ES-I3 (cell line): ENCODE results near the gene TOX3.

Source experiments
- H3K36me3 ChIP-seq: 2 replicates; pipeline ENCODE4 v1.6.1; 2013; ENCODE audit warnings: mild to moderate bottlenecking, low read length, control low read depth, moderate library complexity; ENCODE audit not compliant: insufficient read depth
- H3K4me1 ChIP-seq: 2 replicates; pipeline ENCODE4 v1.6.1; 2013; ENCODE audit warnings: mild to moderate bottlenecking, control low read depth, low read length; ENCODE audit not compliant: insufficient read depth
- H3K9ac ChIP-seq: 2 replicates; pipeline ENCODE4 v1.6.1; 2013; ENCODE audit warnings: low read depth, mild to moderate bottlenecking, low read length, moderate library complexity
- H3K9me3 ChIP-seq: 2 replicates; pipeline ENCODE4 v1.6.1; 2013; ENCODE audit warnings: mild to moderate bottlenecking, low read length, moderate library complexity; ENCODE audit not compliant: control insufficient read depth, insufficient read depth

TOX3 gene

DNA sequence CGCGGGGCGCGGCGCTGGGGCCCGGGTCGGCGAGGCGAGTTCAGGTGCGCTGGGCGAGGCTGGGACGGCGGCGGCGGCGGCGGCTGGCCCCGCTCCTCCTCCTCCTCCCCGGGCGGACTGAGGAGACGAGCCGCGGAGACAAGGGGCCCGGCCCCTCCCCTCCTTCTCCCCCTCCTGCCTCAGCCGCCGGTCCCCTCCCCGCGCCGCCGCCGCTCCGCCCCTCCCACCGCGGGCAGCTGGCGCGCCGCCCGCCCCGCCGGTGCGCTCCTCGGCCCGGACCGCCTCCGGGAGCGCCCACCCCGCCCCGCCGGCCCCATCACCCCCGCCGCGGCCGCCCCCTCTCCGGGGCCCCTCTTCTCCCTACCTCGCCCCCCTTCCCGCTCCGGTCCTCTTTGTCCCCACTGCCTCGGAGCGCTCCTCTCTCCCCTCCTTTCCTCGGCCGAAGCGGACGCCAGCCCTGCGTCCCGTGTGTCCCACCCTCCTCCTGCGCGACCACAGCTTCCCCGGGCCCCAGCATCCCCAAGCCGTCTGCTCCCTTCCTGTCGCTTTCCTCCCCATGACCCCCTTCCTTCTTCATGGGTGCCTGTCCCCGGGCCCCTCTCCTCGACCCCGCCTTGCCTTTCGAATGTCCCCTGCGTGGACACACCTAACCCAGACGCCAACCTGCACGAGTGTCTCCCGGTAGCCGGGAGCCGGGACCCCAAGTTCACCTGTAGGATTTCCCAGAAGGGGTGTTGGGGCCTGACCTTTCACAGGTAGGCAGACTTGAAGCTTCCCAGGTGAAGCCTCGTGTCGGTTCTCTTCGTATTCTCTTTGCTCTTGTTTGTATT is at the start of gene TOX3:
Gene TOX3, minus strand, starts transcription at position 140 of the 830 bp plus-strand sequence. CDS start 420 bp downstream, outside the sequence.
- Histone ChIP-seq H3K9ac (peak within 1 kb of the TSS; percentile 74), H3K9me3 (no peaks in the 10 kb centered on the region), H3K36me3 (no peaks in the 10 kb centered on the region), H3K4me1 (peaks cover 14% of the 10 kb centered on the region)

DNA sequence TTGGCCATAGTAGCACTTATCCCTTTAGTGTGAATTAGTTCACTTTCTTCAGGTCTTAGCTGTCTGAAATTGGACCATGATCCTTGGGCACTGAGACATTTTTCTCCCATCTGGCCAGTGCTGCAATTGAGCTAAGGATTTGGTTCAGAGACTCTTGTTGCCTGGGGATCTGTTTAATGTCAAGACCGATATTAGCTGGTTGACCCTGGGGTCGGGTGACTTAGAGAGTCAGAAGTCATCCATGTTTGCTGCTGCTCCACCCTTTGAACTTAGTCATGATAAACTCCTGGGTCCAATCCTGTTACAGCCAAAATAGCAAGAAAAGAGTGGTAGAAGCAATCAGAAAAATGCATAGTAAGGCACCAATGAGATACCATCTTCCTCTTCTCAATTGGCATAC is 45.8 kb upstream of the TOX3 start:
- Histone ChIP-seq H3K36me3 (no peaks in the 10 kb centered on the region), H3K9me3 (no peaks in the 10 kb centered on the region), H3K9ac (no peak overlapping the region), H3K4me1 (no peaks in the 10 kb centered on the region)

DNA sequence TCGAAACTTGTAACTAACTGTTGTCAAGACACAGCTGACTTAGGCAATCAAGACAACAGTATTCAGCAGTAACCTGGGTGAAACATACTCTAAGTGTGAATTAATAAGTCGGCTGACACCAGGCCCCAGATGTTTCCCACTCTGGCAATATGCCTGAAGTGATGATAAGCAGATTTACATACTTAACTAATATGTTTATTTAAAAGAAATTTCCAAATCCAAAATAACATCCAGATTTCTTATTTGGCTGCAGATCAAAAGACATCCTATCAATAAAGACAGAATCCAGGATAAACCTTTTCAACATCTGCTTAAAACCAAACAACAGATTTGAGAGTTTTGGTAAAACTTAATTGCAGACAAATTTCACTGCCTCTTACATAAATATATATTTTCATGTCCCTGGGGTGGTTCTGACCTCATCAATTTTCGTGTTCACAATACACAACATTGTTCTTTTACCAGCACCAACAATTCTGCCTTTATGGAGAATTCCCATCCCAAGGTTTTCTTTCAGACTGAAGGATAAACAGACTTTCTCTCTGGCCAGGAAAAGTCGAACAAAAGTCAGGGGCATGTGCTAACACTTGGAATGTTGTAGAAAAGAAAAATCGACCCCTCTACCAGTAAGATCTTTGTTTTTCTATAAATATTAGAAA is 45.1 kb upstream of the TOX3 start:
- Histone ChIP-seq H3K9ac (no peak overlapping the region), H3K36me3 (no peaks in the 10 kb centered on the region)

DNA sequence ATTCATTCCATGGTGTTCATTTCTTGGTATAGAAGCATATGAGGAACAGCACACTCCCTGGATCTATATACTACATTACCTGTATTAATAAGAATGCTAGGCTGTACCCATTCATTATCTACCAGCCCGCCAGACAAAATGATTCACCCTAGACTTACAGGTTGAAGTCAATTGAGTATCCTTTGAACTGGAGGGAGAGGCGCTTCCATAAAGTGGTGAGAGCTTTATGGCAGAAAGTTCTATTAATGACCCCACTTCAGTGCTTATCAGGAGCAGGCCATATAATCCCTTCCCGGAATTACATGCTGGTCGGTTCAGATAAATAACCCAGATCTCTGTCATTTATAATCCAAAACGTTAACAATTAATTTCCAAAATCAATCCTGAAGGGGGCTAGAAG is 44.5 kb upstream of the TOX3 start:
- Histone ChIP-seq H3K4me1 (no peaks in the 10 kb centered on the region), H3K9me3 (no peaks in the 10 kb centered on the region)

More for the DNA sequence above, 45.1 kb upstream of the TOX3 start:
- Histone ChIP-seq H3K4me1 (no peaks in the 10 kb centered on the region), H3K9me3 (no peaks in the 10 kb centered on the region)

DNA sequence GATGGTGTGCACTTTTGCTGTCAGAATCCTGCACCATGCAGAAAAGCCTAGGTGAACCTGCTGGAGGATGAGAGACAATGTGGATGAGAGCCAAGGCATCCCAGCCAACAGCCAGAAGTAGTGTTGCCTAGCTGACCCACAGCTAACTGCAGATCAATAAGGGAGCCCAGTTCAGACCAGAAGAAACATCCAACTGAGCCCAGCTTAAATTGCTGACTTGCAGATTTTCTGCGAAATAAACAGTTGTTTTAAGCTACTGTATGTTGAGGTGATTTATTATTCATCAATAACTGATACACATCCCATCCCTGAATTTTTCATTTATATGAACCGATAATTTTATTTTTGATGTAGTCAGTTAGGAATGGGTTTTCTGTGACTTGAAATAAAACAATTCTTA is 39.2 kb upstream of the TOX3 start:
- Histone ChIP-seq H3K9ac (no peak overlapping the region), H3K9me3 (no peaks in the 10 kb centered on the region), H3K4me1 (no peaks in the 10 kb centered on the region), H3K36me3 (no peaks in the 10 kb centered on the region)

More for the DNA sequence above, 44.5 kb upstream of the TOX3 start:
- H3K9ac ChIP-seq = no peak overlapping the region
- no peaks in the 10 kb centered on the region for H3K36me3 ChIP-seq

DNA sequence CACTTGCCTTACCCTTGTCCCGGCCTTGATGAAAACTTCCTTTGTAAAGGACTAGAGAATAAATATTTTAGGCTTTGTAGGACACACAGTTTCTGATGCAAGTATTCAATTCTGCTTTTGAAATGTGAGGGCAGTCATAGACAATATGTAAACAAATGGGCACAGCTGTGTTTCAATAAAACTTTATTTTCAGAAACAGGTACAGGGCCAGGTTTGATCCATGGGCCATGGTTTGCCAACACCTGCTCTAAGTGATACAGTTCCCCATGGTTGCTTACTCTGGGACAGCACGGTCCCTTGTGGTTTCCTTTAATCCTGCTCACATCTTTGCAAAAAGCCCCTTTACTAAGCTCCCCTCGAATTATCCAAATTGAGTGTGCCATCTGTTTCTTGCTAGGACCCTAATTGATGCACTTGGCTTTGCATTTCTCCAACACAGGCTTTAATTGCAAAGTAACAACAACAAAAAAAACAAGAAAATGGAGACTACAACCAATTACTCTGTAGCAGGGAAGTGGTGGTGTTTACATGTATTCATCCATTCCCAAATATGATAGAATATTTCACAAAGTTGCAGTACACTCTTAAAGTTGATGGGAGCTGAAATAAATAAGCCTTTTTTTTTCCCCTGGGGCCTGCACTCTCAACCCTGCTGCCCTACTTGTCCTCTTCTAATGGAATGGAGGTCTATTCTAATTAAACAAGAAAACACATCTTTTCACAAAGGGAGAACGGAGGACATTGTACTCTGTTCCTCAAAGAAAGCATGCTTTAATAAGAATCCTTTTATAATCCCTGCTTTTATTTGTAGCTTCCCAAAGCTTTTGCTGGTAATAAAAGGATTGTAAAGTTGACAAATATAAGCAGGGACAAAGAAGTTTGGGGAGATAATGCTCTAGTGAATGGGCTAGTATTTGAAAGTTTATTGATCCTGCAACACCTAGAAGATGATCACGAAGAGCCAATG is 37.7 kb upstream of the TOX3 start:
- Histone ChIP-seq H3K4me1 (no peaks in the 10 kb centered on the region), H3K9me3 (no peaks in the 10 kb centered on the region), H3K9ac (no peak overlapping the region), H3K36me3 (no peaks in the 10 kb centered on the region)

DNA sequence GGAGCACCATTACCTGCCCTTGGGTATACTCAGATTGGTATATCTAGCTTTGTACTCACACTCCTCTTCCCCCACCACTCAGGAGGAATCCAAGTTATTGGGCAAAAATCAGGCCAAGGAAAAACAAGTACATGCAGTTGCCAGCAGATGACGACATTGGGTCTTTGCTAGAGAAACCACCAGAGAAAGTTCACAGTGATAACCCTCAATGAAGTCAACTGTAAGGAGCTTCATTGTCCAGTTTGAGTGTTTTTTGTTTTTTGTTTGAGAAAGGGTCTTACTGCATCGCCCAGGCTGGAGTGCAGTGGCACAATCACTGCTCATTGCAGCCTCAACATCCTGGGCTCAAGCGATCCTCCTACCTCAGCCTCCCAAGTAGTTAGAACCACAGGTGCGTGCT is 34.6 kb upstream of the TOX3 start:
- H3K9ac ChIP-seq = no peak overlapping the region
- no peaks in the 10 kb centered on the region for H3K36me3 ChIP-seq

DNA sequence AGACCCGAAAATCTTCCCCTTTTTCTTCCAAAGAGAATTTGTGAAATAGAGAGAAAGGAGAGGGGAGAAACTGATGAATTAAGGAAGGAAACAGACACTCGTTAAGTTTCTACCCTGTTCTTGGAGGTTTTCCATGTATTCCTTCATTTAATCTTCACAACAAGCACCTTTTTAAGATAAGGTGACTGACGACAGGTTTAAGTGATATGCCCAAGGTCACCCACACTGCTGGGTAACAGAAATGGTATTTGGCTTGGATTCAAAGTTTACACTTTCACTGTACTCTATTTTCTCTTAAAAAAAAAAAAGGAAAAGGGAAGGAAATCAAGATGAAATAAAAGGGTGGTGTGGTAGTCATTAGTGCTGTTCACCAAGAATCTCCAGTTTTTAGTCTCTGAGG is 33.5 kb upstream of the TOX3 start:
- Histone ChIP-seq H3K9ac (no peak overlapping the region), H3K4me1 (no peaks in the 10 kb centered on the region; the same call in 1 of the 2 replicates), H3K36me3 (no peaks in the 10 kb centered on the region), H3K9me3 (no peaks in the 10 kb centered on the region)

More for the DNA sequence above, 34.6 kb upstream of the TOX3 start:
- no peaks in the 10 kb centered on the region; the same call in 1 of the 2 replicates for H3K4me1 ChIP-seq
- no peaks in the 10 kb centered on the region for H3K9me3 ChIP-seq

DNA sequence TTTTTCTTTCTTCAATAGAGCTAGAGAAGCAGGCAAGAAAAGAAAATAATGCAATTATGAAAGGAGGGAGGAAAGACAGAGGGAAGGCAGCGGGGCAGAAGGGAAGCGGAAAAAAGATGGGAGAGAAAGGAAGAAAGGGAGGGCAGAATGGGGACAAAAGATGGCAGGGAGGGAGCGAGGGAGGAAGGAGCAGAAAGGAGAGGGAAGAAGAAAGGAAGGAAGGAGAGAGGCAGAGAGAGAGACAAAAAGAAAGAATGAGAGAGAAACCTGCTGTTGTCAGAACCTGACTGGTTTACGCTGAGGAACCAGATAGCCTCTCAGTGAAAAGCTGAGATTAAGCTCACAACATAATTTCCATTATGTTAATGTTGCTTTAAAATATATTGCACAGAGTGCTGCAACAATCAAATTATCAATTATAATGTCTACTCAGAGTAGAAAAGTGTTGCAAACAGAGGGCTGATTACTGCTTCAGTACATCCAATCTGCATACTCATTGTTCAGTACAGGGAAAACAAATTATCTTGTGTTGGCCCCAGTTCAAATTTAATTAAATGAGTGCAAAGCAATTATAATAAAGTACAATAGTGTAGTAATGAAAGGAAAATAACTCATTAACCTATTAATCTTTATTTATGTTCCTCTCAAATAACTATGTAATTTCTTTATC is 32.0 kb upstream of the TOX3 start:
- Histone ChIP-seq H3K9me3 (no peaks in the 10 kb centered on the region), H3K36me3 (no peaks in the 10 kb centered on the region), H3K9ac (no peak overlapping the region), H3K4me1 (no peaks in the 10 kb centered on the region; the same call in 1 of the 2 replicates)

DNA sequence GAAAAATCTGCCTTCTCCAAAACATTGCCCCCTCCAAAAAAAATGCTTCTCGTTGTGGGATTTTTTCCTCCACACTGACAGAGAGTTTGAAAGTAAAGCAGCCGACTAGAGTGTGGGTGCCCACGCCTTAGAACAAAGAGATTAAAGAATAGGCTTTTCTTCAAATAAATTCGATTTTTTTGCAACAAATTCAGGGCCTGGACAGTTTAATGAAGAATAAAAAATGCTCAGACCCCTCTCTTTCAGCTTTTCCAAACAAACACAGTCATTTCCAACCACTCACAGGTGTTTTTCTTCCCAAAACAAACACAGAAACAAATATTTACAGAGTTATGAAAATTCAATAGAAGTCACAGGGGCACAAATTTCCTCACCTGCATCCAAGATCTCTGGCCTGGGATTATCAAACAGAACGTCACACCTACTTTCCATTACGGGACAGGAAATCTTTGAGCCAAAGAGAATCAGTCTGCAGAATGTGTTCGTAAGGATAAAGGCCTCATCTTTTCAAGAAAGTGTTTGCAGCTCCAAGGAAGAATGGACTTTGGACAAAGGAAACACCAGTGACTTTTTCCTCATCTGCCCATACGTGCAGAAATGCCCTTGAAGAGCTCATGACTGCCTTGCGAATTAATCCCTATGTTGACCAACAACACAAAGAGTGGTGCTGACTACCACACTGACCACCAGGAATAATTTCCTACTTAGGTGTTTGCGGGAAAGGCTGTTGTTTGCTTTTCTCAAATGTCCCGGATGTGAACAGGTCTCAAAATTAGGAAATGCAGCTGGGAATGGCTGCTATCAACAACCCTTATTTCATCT is 31.3 kb upstream of the TOX3 start:
- Histone ChIP-seq H3K36me3 (no peaks in the 10 kb centered on the region), H3K9me3 (no peaks in the 10 kb centered on the region), H3K4me1 (no peaks in the 10 kb centered on the region; the same call in 1 of the 2 replicates), H3K9ac (no peak overlapping the region)

DNA sequence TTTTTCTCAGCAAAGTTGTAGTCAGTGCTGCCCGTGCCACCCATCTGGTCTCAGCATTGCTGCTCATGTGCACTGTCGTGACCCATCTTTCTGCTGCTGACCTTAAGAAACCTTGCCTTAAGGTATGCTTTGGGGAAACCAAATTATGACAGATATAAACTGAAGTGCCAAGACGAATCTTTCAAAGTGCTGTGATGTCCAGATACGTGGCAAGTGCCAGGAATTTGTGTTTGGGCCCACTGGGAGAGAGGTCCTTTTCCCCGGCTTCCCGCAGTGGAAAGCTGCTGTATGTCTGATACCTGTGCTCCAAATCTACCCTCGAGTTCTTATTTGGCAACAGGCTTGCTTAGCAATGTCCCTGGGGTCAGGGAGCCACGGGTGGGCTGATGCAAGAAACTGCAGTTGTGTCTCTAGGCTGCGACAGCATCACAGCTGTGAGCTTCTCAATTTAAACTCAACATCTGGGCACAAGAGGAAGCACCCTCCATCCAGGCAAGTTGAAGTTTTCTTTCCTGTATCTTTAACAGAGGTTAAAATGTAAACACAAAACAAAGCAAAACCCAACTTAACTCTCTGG is 30.3 kb upstream of the TOX3 start:
- H3K4me1 ChIP-seq = no peaks in the 10 kb centered on the region; the same call in 1 of the 2 replicates
- H3K9ac ChIP-seq = no peak overlapping the region
- H3K36me3 ChIP-seq = no peaks in the 10 kb centered on the region
- H3K9me3 ChIP-seq = no peaks in the 10 kb centered on the region

DNA sequence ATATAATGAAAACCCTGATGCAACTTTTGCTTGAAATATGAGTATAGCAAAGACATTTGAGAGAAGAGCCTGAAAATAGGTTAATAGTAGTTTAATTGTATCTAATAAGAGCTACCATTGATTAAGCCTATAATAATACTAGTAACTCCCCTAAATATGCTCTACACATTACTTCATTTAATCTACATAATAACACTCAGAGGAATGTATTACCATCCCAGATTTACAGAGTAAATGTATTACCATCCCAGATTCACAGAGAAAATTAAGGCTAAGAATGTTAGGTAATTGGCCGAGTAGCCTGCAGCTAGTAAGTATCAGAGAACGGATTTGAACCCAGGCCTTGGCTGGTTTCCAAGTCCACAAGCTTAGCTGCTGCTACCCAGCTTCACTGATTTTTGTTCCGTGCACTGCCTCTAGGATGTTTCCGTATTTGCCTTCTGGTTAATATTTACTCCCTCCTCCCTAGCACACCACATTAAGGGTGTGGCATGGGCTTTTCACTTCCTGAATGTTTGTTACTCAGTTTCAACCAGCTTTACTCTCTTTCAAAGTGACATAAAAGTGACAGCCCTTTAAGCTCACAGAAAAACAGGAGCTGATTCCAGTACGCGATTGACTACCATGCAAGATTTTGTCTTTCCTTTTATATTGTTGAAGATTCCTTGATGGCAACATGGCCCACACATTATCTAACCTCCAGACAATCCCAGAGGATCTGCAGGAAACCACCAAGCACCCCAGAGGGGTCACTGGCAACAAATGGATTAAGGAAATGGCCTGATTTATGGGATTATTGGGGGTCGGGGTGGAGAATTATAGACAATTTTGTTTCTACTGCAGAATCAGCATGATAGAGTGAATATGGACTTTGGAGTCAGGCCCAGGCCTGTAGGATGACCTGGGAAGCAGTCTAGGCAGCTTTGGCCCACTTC is 26.7 kb upstream of the TOX3 start:
- Histone ChIP-seq H3K4me1 (no peaks in the 10 kb centered on the region), H3K9me3 (no peaks in the 10 kb centered on the region), H3K36me3 (no peaks in the 10 kb centered on the region), H3K9ac (no peak overlapping the region)
